H9 (cell line): Measurements from ENCODE around the gene IRX5. TPM values are rescaled to one million over a fixed set of nuclear protein-coding genes. Genes with fewer than 3 reads are reported as not detected.

ENCODE experiments used
- DNase-seq: peaks from one replicate; pipeline ENCODE4 v3.0.0-alpha.2; 2017
- H2AFZ ChIP-seq: one replicate; pipeline ENCODE4 v1.6.1; 2013; ENCODE audit warnings: mild to moderate bottlenecking, low read length, control low read depth, moderate library complexity
- H2AK5ac ChIP-seq: 2 replicates; pipeline ENCODE4 v1.6.1; 2013; ENCODE audit warnings: low read length, control low read depth, mixed read lengths; ENCODE audit not compliant: insufficient read length
- H2BK120ac ChIP-seq: one replicate; pipeline ENCODE4 v1.6.1; 2013; ENCODE audit warnings: low read depth, mild to moderate bottlenecking, low read length, control low read depth, inconsistent platforms; ENCODE audit not compliant: poor library complexity, severe bottlenecking
- H2BK12ac ChIP-seq: 2 replicates; pipeline ENCODE4 v1.6.1; 2013; ENCODE audit warnings: low read length, control low read depth, mixed read lengths, low read depth; ENCODE audit not compliant: insufficient read length
- H2BK15ac ChIP-seq: 2 replicates; pipeline ENCODE4 v1.6.1; 2013; ENCODE audit warnings: low read depth, low read length, control low read depth
- H2BK20ac ChIP-seq: one replicate; pipeline ENCODE4 v1.6.1; 2013; ENCODE audit warnings: low read depth, mild to moderate bottlenecking, low read length, control low read depth, inconsistent platforms; ENCODE audit not compliant: poor library complexity, severe bottlenecking
- H2BK5ac ChIP-seq: 2 replicates; pipeline ENCODE4 v1.6.1; 2013; ENCODE audit warnings: low read length, control low read depth, mixed read lengths; ENCODE audit not compliant: insufficient read length
- H3K14ac ChIP-seq: 2 replicates; pipeline ENCODE4 v1.6.1; 2013; ENCODE audit warnings: low read length, control low read depth; ENCODE audit not compliant: insufficient read depth
- H3K18ac ChIP-seq: 2 replicates; pipeline ENCODE4 v1.6.1; 2013; ENCODE audit warnings: low read depth, mild to moderate bottlenecking, mixed read lengths, low read length, control low read depth; ENCODE audit not compliant: insufficient read length
- H3K23ac ChIP-seq: 2 replicates; pipeline ENCODE4 v1.6.1; 2013; ENCODE audit warnings: low read length, control low read depth, mixed read lengths, low read depth; ENCODE audit not compliant: insufficient read length
- H3K23me2 ChIP-seq: 2 replicates; pipeline ENCODE4 v1.6.1; 2013; ENCODE audit warnings: low read depth, mild to moderate bottlenecking, mixed read lengths, low read length, control low read depth; ENCODE audit not compliant: insufficient read length, poor library complexity, severe bottlenecking
- H3K27ac ChIP-seq: 2 replicates; pipeline ENCODE4 v1.5.1; 2013; ENCODE audit warnings: low read length, control low read depth, mixed read lengths, low read depth; ENCODE audit not compliant: insufficient read length
- H3K27me3 ChIP-seq: 2 replicates; pipeline ENCODE4 v1.6.1; 2013; ENCODE audit warnings: low read length, control low read depth, inconsistent platforms; ENCODE audit not compliant: insufficient read depth
- H3K4ac ChIP-seq: 2 replicates; pipeline ENCODE4 v1.6.1; 2013; ENCODE audit warnings: low read depth, mild to moderate bottlenecking, control low read depth, inconsistent platforms, low read length, moderate library complexity
- H3K4me1 ChIP-seq: 2 replicates; pipeline ENCODE4 v1.6.1; 2013; ENCODE audit warnings: low read length, control low read depth, inconsistent platforms; ENCODE audit not compliant: insufficient read depth
- H3K4me2 ChIP-seq: 2 replicates; pipeline ENCODE4 v1.6.1; 2013; ENCODE audit warnings: low read length, control low read depth, mixed read lengths; ENCODE audit not compliant: insufficient read length, insufficient read depth
- H3K56ac ChIP-seq: 2 replicates; pipeline ENCODE4 v1.6.1; 2013; ENCODE audit warnings: low read depth, mild to moderate bottlenecking, mixed read lengths, low read length, control low read depth; ENCODE audit not compliant: insufficient read length
- H3K79me1 ChIP-seq: 2 replicates; pipeline ENCODE4 v1.6.1; 2013; ENCODE audit warnings: low read depth, mild to moderate bottlenecking, moderate library complexity, low read length, control low read depth, inconsistent platforms; ENCODE audit not compliant: insufficient read depth, poor library complexity, severe bottlenecking
- H3K79me2 ChIP-seq: 2 replicates; pipeline ENCODE4 v1.6.1; 2013; ENCODE audit warnings: low read length, control low read depth, inconsistent platforms; ENCODE audit not compliant: insufficient read depth
- H3K9ac ChIP-seq: 2 replicates; pipeline ENCODE4 v1.6.1; 2013; ENCODE audit warnings: low read length, control low read depth, mixed read lengths; ENCODE audit not compliant: insufficient read length; ENCODE audit errors: extremely low read depth
- H3K9me3 ChIP-seq: one replicate; pipeline ENCODE4 v1.6.1; 2013; ENCODE audit warnings: low read depth, low read length, inconsistent platforms; ENCODE audit not compliant: control insufficient read depth
- H3T11ph ChIP-seq: one replicate; pipeline ENCODE4 v1.6.1; 2013; ENCODE audit warnings: mild to moderate bottlenecking, low read length, control low read depth, inconsistent platforms
- H4K20me1 ChIP-seq: one replicate; pipeline ENCODE4 v1.6.1; 2013; ENCODE audit not compliant: control insufficient read depth, insufficient read length, insufficient read depth
- H4K5ac ChIP-seq: 2 replicates; pipeline ENCODE4 v1.6.1; 2013; ENCODE audit warnings: low read depth, mild to moderate bottlenecking, mixed read lengths, low read length, control low read depth; ENCODE audit not compliant: insufficient read length
- H4K8ac ChIP-seq: replicated peaks from 2 replicates; pipeline ENCODE4 v1.6.1; 2013; ENCODE audit warnings: low read length, control low read depth, mixed read lengths, low read depth; ENCODE audit not compliant: insufficient read length
- H4K91ac ChIP-seq: 2 replicates; pipeline ENCODE4 v1.6.1; 2013; ENCODE audit warnings: low read depth, mild to moderate bottlenecking, moderate library complexity, mixed read lengths, low read length, control low read depth; ENCODE audit not compliant: insufficient read length
- H3K27ac Mint-ChIP-seq, 3 experiments: 2 replicates in 2 of 3; 3 replicates in 1 of 3; pipeline ENCODE4 v1.8.0; 2020 to 2021; ENCODE audit warnings: mixed read lengths in 3 of 3, mild to moderate bottlenecking in 1 of 3, moderate library complexity in 1 of 3
- H3K27me3 Mint-ChIP-seq: 2 replicates; pipeline ENCODE4 v1.8.0; 2021; ENCODE audit warnings: low read depth, mild to moderate bottlenecking, moderate library complexity, mixed read lengths
- H3K36me3 Mint-ChIP-seq, 3 experiments: 2 replicates in 2 of 3; 3 replicates in 1 of 3; pipeline ENCODE4 v1.8.0; 2020 to 2021; ENCODE audit warnings: low read depth in 3 of 3, mixed read lengths in 3 of 3; ENCODE audit not compliant: insufficient read depth in 1 of 3
- H3K4me1 Mint-ChIP-seq, 2 experiments: 2 replicates each; pipeline ENCODE4 v1.8.0; 2020; ENCODE audit warnings: mixed read lengths in 2 of 2
- H3K4me3 Mint-ChIP-seq, 2 experiments: 2 replicates in 1 of 2; 3 replicates in 1 of 2; pipeline ENCODE4 v1.8.0; 2020 to 2021; ENCODE audit warnings: mild to moderate bottlenecking in 2 of 2, mixed read lengths in 2 of 2, moderate library complexity in 1 of 2
- H3K9me3 Mint-ChIP-seq, 2 experiments: 2 replicates in 1 of 2; 3 replicates in 1 of 2; pipeline ENCODE4 v1.8.0; 2020; ENCODE audit warnings: mild to moderate bottlenecking in 2 of 2, mixed read lengths in 2 of 2, moderate library complexity in 1 of 2
- WGBS: extraction: QIAGEN DNeasy Blood & Tissue Kit; methylation state at CpG from one replicate; pipeline ENCODE4 v1.1.7; 2013; ENCODE audit warnings: missing lambda C conversion rate, low lambda C conversion rate, mixed read lengths; ENCODE audit not compliant: insufficient read length; ENCODE audit errors: extremely low coverage; 5-methylcytosine and 5-hydroxymethylcytosine counted together
- total RNA-seq: library from RNA; stranded (reverse); gene quantifications from 2 replicates; pipeline ENCODE4 v1.2.1, GENCODE V29; 2021
- TF ChIP-seq, protein P1 (sequence below): fragments of 200-600 bp; sonication (generic); conservative IDR thresholded peaks from 3 replicates; pipeline ENCODE4 v1.8.0; 2021; ENCODE audit warnings: antibody characterized with exemption, mild to moderate bottlenecking

The IRX5 gene
- total RNA-seq, 1 experiment from 2014 or later, result 0.59 TPM

DNA sequence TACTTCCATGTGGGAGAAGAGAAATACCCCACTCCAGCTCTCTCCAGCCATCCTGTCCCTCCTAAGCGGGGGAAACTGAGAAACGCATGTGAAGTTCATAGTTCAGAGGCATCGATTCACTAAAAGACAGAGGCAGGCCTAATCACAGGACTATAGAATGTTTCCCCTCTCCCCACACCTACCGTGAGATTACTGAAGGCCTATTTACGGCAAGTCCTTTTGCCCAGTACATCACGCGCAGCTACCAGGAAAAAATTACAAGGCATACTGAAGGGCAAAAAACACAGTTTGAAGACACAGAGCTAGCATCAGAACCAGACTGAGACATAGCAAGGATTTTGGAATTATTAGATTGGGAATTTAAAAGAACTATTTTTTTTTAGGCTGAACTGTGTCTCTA, 29.1 kb upstream of the IRX5 start:
- H3K23me2 ChIP-seq, result no peaks in the 10 kb centered on the region
- H2BK12ac ChIP-seq, result no peak overlapping the region
- 0 out of 7 replicates have a peak, but pooled peaks cover 0 to 2% (median 0%) of the 10 kb centered on the region in 3 experiments for H3K36me3 Mint-ChIP-seq
- no peak overlapping the region for H3K23ac ChIP-seq
- H4K91ac ChIP-seq, result no peak overlapping the region
- H3K27ac ChIP-seq, result no peak overlapping the region
- H3K4me2 ChIP-seq, result no peak overlapping the region
- no peak overlapping the region for H2BK5ac ChIP-seq
- no peaks in the 10 kb centered on the region for H3K9me3 ChIP-seq
- H2BK20ac ChIP-seq, result no peak overlapping the region
- no peak for DNase-seq
- no CpG with 5 or more reads among the region's 7 CpGs for WGBS
- no peaks in the 10 kb centered on the region for H3K79me1 ChIP-seq
- no peak overlapping the region for H2BK120ac ChIP-seq
- H3K27ac Mint-ChIP-seq, result no peak overlapping the region
- H3K27me3 Mint-ChIP-seq, result peaks cover 4% of the 10 kb centered on the region
- no peaks in the 10 kb centered on the region for H3K4me1 ChIP-seq
- H2BK15ac ChIP-seq, result no peak overlapping the region
- H3K18ac ChIP-seq, result no peak overlapping the region
- no peak overlapping the region for H3K9ac ChIP-seq
- no peak overlapping the region for H3K56ac ChIP-seq
- peaks cover 0 to 6% of the 10 kb centered on the region in 2 experiments for H3K9me3 Mint-ChIP-seq
- TF ChIP-seq, protein P1, sequence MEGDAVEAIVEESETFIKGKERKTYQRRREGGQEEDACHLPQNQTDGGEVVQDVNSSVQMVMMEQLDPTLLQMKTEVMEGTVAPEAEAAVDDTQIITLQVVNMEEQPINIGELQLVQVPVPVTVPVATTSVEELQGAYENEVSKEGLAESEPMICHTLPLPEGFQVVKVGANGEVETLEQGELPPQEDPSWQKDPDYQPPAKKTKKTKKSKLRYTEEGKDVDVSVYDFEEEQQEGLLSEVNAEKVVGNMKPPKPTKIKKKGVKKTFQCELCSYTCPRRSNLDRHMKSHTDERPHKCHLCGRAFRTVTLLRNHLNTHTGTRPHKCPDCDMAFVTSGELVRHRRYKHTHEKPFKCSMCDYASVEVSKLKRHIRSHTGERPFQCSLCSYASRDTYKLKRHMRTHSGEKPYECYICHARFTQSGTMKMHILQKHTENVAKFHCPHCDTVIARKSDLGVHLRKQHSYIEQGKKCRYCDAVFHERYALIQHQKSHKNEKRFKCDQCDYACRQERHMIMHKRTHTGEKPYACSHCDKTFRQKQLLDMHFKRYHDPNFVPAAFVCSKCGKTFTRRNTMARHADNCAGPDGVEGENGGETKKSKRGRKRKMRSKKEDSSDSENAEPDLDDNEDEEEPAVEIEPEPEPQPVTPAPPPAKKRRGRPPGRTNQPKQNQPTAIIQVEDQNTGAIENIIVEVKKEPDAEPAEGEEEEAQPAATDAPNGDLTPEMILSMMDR, result no peak
- no peak overlapping the region for H2AK5ac ChIP-seq
- H3K4me1 Mint-ChIP-seq, result no peaks in the 10 kb centered on the region
- no peaks in the 10 kb centered on the region for H4K20me1 ChIP-seq
- no peak overlapping the region for H4K5ac ChIP-seq
- H3T11ph ChIP-seq, result no peak overlapping the region
- H2AFZ ChIP-seq, result no peak overlapping the region
- no peak overlapping the region for H3K4ac ChIP-seq
- no peak overlapping the region for H4K8ac ChIP-seq
- H3K79me2 ChIP-seq, result no peaks in the 10 kb centered on the region
- no peak overlapping the region for H3K14ac ChIP-seq
- H3K4me3 Mint-ChIP-seq, result no peak overlapping the region
- H3K27me3 ChIP-seq, result no peaks in the 10 kb centered on the region
